HCT116 (cell line): ENCODE data around the gene RNF214. TPM values are rescaled to one million over a fixed set of nuclear protein-coding genes. Genes with fewer than 3 reads are reported as not detected.

ENCODE experiments used
- ATAC-seq: fragments of 200-7000 bp; cut with Tn5 transposase; 2 replicates; pipeline ENCODE4 v1.9.1; 2020; ENCODE audit warnings: mild to moderate bottlenecking, moderate library complexity
- BruUV-seq: library from RNA; stranded (reverse); fragments of 400-500 nt; replicated peaks from 2 replicates; lab custom pipeline; 2021; lab: Mats Ljungman, UMichigan
- CTCF ChIA-PET: fragments of 300-600 bp; sonication (Branson Sonifier 250); formaldehyde crosslinking; loops from one replicate; lab custom pipeline; 2021; ENCODE audit warnings: antibody characterized with exemption; lab: Charles Lee
- POLR2A ChIA-PET: fragments of 300-600, 350-600 bp; sonication (Branson Sonifier 250); formaldehyde crosslinking; loops from one replicate; lab custom pipeline; 2021; ENCODE audit warnings: antibody characterized with exemption; lab: Charles Lee
- RAD21 ChIA-PET, 2 experiments: fragments of 300-600 bp; sonication (Branson Sonifier 250); formaldehyde crosslinking; loops; one replicate each; lab custom pipeline; 2023; ENCODE audit warnings: low total read pairs in 2 of 2; ENCODE audit not compliant: uncharacterized antibody in 2 of 2, unreplicated experiment in 2 of 2, low non-redundant PET in 1 of 2; lab: Charles Lee
- DNase-seq: peaks from one replicate; pipeline ENCODE4 v3.0.0-alpha.2; 2010; ENCODE audit warnings: low read depth, low spot score
- H2AFZ ChIP-seq: fragments of 200-600 bp; shearing (Covaris generic), sonication (generic); 2 replicates; pipeline ENCODE4 v1.6.1; 2017; ENCODE audit warnings: low read depth, mixed run types, mixed read lengths, antibody characterized with exemption, low read length; ENCODE audit not compliant: poor library complexity, severe bottlenecking
- H3K27ac ChIP-seq: 2 replicates; pipeline ENCODE4 v1.5.1; 2012; ENCODE audit warnings: low read depth, low read length
- H3K27me3 ChIP-seq: fragments of 200-600 bp; sonication (generic); 2 replicates; pipeline ENCODE4 v1.6.1; 2016; ENCODE audit warnings: mixed run types, low read length, mixed read lengths; ENCODE audit not compliant: insufficient read depth
- H3K36me3 ChIP-seq, 2 experiments: fragments of 200-500 bp in 1 of 2; fragments of 200-600 bp in 1 of 2; sonication (Bioruptor generic) in 1 of 2; sonication (generic) in 1 of 2; 2 replicates each; pipeline versions ENCODE4 v1.5.1 to v1.6.1; 2014 to 2016; ENCODE audit warnings: low read length in 2 of 2, inconsistent platforms in 1 of 2, mixed read lengths in 1 of 2, mixed run types in 1 of 2; ENCODE audit not compliant: insufficient read depth in 2 of 2, control insufficient read depth in 1 of 2
- H3K4me1 ChIP-seq, 2 experiments: fragments of 200-600 bp in 1 of 2; sonication (generic) in 1 of 2; 2 replicates each; pipeline versions ENCODE4 v1.5.1 to v1.6.1; 2012 to 2017; ENCODE audit warnings: low read length in 2 of 2, inconsistent platforms in 1 of 2, mild to moderate bottlenecking in 1 of 2, mixed read lengths in 1 of 2, mixed run types in 1 of 2, moderate library complexity in 1 of 2; ENCODE audit not compliant: insufficient read depth in 2 of 2, control insufficient read depth in 1 of 2
- H3K4me2 ChIP-seq: fragments of 200-600 bp; sonication (generic); 2 replicates; pipeline ENCODE4 v1.6.1; 2017; ENCODE audit warnings: mixed run types, low read length, mixed read lengths
- H3K4me3 ChIP-seq, 2 experiments: fragments of 200-600 bp in 1 of 2; sonication (generic) in 1 of 2; replicated peaks in 1 of 2; 2 replicates each; pipeline ENCODE4 v1.5.1; 2011 to 2016; ENCODE audit warnings: low read length in 2 of 2, control low read depth in 1 of 2, low read depth in 1 of 2, mild to moderate bottlenecking in 1 of 2, mixed read lengths in 1 of 2, mixed run types in 1 of 2
- H3K79me2 ChIP-seq: fragments of 200-600 bp; sonication (generic); 2 replicates; pipeline ENCODE4 v1.6.1; 2017; ENCODE audit warnings: mild to moderate bottlenecking, mixed run types, low read length, moderate library complexity, mixed read lengths; ENCODE audit not compliant: insufficient read depth
- H3K9ac ChIP-seq: fragments of 200-600 bp; sonication (generic); 2 replicates; pipeline ENCODE4 v1.6.1; 2016; ENCODE audit warnings: low read length, mixed read lengths
- H3K9me2 ChIP-seq: fragments of 200-600 bp; sonication (generic), shearing (Covaris generic); 2 replicates; pipeline ENCODE4 v1.6.1; 2017; ENCODE audit warnings: mixed run types, mild to moderate bottlenecking, moderate library complexity; ENCODE audit not compliant: insufficient read depth
- H3K9me3 ChIP-seq, 2 experiments: fragments of 200-500 bp in 1 of 2; fragments of 200-600 bp in 1 of 2; sonication (Bioruptor generic) in 1 of 2; sonication (generic) in 1 of 2; 2 replicates each; pipeline ENCODE4 v1.6.1; 2014 to 2017; ENCODE audit warnings: low read length in 2 of 2, mixed read lengths in 2 of 2, inconsistent platforms in 1 of 2, low read depth in 1 of 2, mild to moderate bottlenecking in 1 of 2, mixed run types in 1 of 2, moderate library complexity in 1 of 2; ENCODE audit not compliant: control insufficient read depth in 1 of 2, insufficient read depth in 1 of 2
- H4K20me1 ChIP-seq: fragments of 200-600 bp; sonication (generic), shearing (Covaris generic); 2 replicates; pipeline ENCODE4 v1.6.1; 2017; ENCODE audit warnings: mixed run types, mild to moderate bottlenecking, moderate library complexity; ENCODE audit not compliant: insufficient read depth
- CTCF ChIP-seq, 3 experiments: fragments of 200-600 bp in 1 of 3; sonication (generic) in 1 of 3; IDR thresholded peaks in 2 of 3; conservative IDR thresholded peaks in 1 of 3; 2 replicates each; pipeline ENCODE4 v1.5.1; 2012 to 2017; ENCODE audit warnings: low read depth in 2 of 3, low read length in 2 of 3, antibody characterized with exemption in 1 of 3, borderline replicate concordance in 1 of 3, control low read depth in 1 of 3, mild to moderate bottlenecking in 1 of 3, mixed read lengths in 1 of 3, mixed run types in 1 of 3, moderate library complexity in 1 of 3; ENCODE audit not compliant: insufficient read depth in 1 of 3
- EGR1 ChIP-seq: IDR thresholded peaks from 2 replicates; pipeline ENCODE4 v1.6.1; 2012; ENCODE audit warnings: low read depth
- JUND ChIP-seq: IDR thresholded peaks from 2 replicates; pipeline ENCODE4 v1.6.1; 2012
- POLR2A ChIP-seq: IDR thresholded peaks from 2 replicates; pipeline ENCODE4 v1.7.0; 2011; ENCODE audit warnings: borderline replicate concordance; ENCODE audit not compliant: insufficient read depth, insufficient read length; ENCODE audit errors: extremely low read depth
- RAD21 ChIP-seq: IDR thresholded peaks from 2 replicates; pipeline ENCODE4 v1.6.1; 2012; ENCODE audit warnings: low read depth, mild to moderate bottlenecking
- intact Hi-C: fragments of 100-400 bp; cut with micrococcal nuclease; formaldehyde crosslinking; loops from 2 replicates; pipeline ENCODE4 v1.10.0; 2022
- total RNA-seq: library from RNA; stranded (reverse); gene quantifications from one replicate; pipeline ENCODE4 v1.2.1, GENCODE V29; 2021; ENCODE audit not compliant: unreplicated experiment

Gene RNF214
- total RNA-seq, 1 experiment from 2014 or later, result 29.3 TPM

GRCh38 chr11:117226388-117227385 lies 5.8 kb upstream of the RNF214 start:
- H3K27me3 ChIP-seq, result no peaks in the 10 kb centered on the region
- no peak overlapping the region for H3K4me3 ChIP-seq
- H3K9me2 ChIP-seq, result no peaks in the 10 kb centered on the region
- no peak overlapping the region for H3K27ac ChIP-seq
- intact Hi-C loops, result loop anchor here (1.0 to 5.0 kb wide), 5 partner anchors 45 to 494 kb away; partner anchors contain the start of gene APOA5
- no peak overlapping the region for H3K4me2 ChIP-seq
- CTCF ChIA-PET, result interaction anchor here (1.0 to 2.8 kb wide), 6 partner anchors 12 to 713 kb away, joined by 3 to 30 read pairs (median 6); partner anchors contain the start of genes APOA5 and SIDT2
- H3K36me3 ChIP-seq, result peaks cover 9 to 12% of the 10 kb centered on the region in 2 experiments; a peak in 3 of 4 replicates
- TF ChIP-seq EGR1 (no peak), JUND (no peak), POLR2A (no peak), RAD21 (peak; percentile 94), CTCF (IDR thresholded peaks at IDR 0.05 in 2 of 3, conservative IDR thresholded peaks at IDR 0.05 in 1 of 3; ENCODE audit: borderline replicate concordance in 1 of 3, insufficient read depth in 1 of 3, low read depth in 2 of 3, low read length in 2 of 3) (peak; percentile 67 to 91 (median 79))
- RAD21 ChIA-PET, result interaction anchor here (0.8 to 1.2 kb wide), 5 partner anchors 45 to 435 kb away, joined by 3 read pairs; partner anchors contain the start of gene APOA5 (in 1 of the 2)
- H3K4me1 ChIP-seq, result peaks cover 14 to 24% of the 10 kb centered on the region in 2 experiments; a peak in 3 of 4 replicates
- POLR2A ChIA-PET, result interaction anchor here (1.4 kb wide), 1 partner anchor 48 kb away, joined by 3 read pairs; the partner anchor contains the start of gene SIDT2
- DNase-seq (peak; percentile 65), ATAC-seq (peak; percentile 75)
- no peaks in the 10 kb centered on the region for H4K20me1 ChIP-seq
- H3K9ac ChIP-seq, result no peak overlapping the region
- peaks cover 20% of the 10 kb centered on the region for H3K79me2 ChIP-seq
- no peaks in the 10 kb centered on the region for H3K9me3 ChIP-seq
- no TSS peak for BruUV-seq
- no peak overlapping the region for H2AFZ ChIP-seq
